Adrenal gland (tissue), 12 donors: ENCODE results near the gene SESN1. TPM values are rescaled to one million over a fixed set of nuclear protein-coding genes. Genes with fewer than 3 reads are reported as not detected.

ENCODE experiments used
- DNase-seq, 7 donors: peaks; one replicate each; pipeline ENCODE4 v3.0.0-alpha.2; 2019 to 2020
- H3K27ac ChIP-seq, 5 donors: fragments of 200-600 bp; sonication (generic) in 4 of 5; 1 replicate in 3 of 5; 2 replicates in 2 of 5; pipeline versions ENCODE4 v1.5.1 to v1.8.0; 2016 to 2020; ENCODE audit warnings: mild to moderate bottlenecking in 1 of 5
- H3K27me3 ChIP-seq: fragments of 200-600 bp; 2 replicates; pipeline ENCODE4 v1.8.0; 2021
- H3K36me3 ChIP-seq, 2 donors: fragments of 200-600 bp; replicated peaks in 1 of 2; 1 replicate in 1 of 2; 2 replicates in 1 of 2; pipeline versions ENCODE4 v1.5.1 to v1.8.0; 2018 to 2022
- H3K4me1 ChIP-seq, 2 donors: fragments of 200-600 bp; replicated peaks in 1 of 2; 1 replicate in 1 of 2; 2 replicates in 1 of 2; pipeline versions ENCODE4 v1.5.1 to v1.8.0; 2018 to 2021
- H3K4me3 ChIP-seq, 4 donors: fragments of 200-600 bp; sonication (generic) in 3 of 4; one replicate each; pipeline ENCODE4 v1.5.1; 2016 to 2018
- H3K9me3 ChIP-seq, 3 donors: fragments of 200-600 bp; sonication (generic) in 1 of 3; replicated peaks in 1 of 3; 1 replicate in 2 of 3; 2 replicates in 1 of 3; pipeline versions ENCODE4 v1.5.1 to v1.8.0; 2016 to 2021
- CTCF ChIP-seq, 6 experiments: fragments of 450-650 bp in 4 of 6; fragments of 200-600 bp in 2 of 6; sonication (generic) in 1 of 6; IDR thresholded peaks; 1 replicate in 5 of 6; 2 replicates in 1 of 6; pipeline versions ENCODE4 v1.5.1 to v1.8.0; 2016 to 2021; ENCODE audit warnings: antibody characterized with exemption in 6 of 6, mild to moderate bottlenecking in 2 of 6, moderate library complexity in 1 of 6
- POLR2A ChIP-seq, 2 donors: fragments of 450-650 bp; IDR thresholded peaks; one replicate each; pipeline ENCODE4 v1.6.1; 2017; ENCODE audit warnings: antibody characterized with exemption in 2 of 2, mild to moderate bottlenecking in 2 of 2, moderate library complexity in 1 of 2
- WGBS, 4 donors: extraction: QIAGEN DNeasy Blood & Tissue Kit in 2 of 4; methylation state at CpG; one replicate each; pipeline versions ENCODE4 v1.1.5 to v1.1.7; 2013 to 2017; 5-methylcytosine and 5-hydroxymethylcytosine counted together
- intact Hi-C, 2 donors: fragments of 100-400 bp; cut with DNase I; formaldehyde crosslinking; loops; one replicate each; pipeline versions ENCODE4 v1.14.1 to v1.15.0; 2022 to 2023
- polyA plus RNA-seq, 3 donors: library from polyadenylated mRNA; stranded (reverse); fragments of 200-250 nt in 2 of 3; fragments of 350-450 nt in 1 of 3; fragmentation: Illumina TruSeq in 1 of 3; extraction: RNeasy Lipid Tissue Mini Kit (QIAGEN cat#74804) in 1 of 3; gene quantifications; one replicate each; pipeline ENCODE4 v1.2.3, GENCODE V29; 2013 to 2014
- total RNA-seq, 9 donors: library from RNA; depleted of rRNA in 4 of 9; stranded (reverse); fragments of >200 nt in 4 of 9; fragments of 120-200 nt in 1 of 9; fragmentation: NEBNext Ultra II Directional in 1 of 9; extraction: Animal tissue kit (Norgen Biotek cat#: 25700) in 1 of 9; gene quantifications; one replicate each; pipeline versions ENCODE4 v1.1.0 to v1.2.4, GENCODE V29; 2013 to 2023
- donor health status: healthy with polysubstance abuse.
- donor health status: Bipolar disorder and iron deficiency.
- donor health status: DM: yes; HTN: yes; CAD: no.
- donor health status: DM: no; HTN: no; CAD: no.
- donor health status: DM: no; HTN: no; CAD: no.
- donor health status: DM: yes; HTN: yes; CAD: no.

SESN1 gene
- total and polyA plus RNA-seq, 12 donors: 14.2 to 72.7 (median 42.5) TPM

GRCh38 chr6:109000289-109000688 is 94.4 kb downstream of the SESN1 start:
- H3K4me1 ChIP-seq: peaks cover 29 to 59% of the 10 kb centered on the region in 2 donors
- no peak for TF ChIP-seq CTCF (IDR thresholded peaks at IDR 0.05)
- H3K9me3 ChIP-seq: no peaks in the 10 kb centered on the region
- no peaks in the 10 kb centered on the region for H3K27me3 ChIP-seq
- DNase-seq: no peak
- H3K36me3 ChIP-seq: peaks cover 0 to 38% of the 10 kb centered on the region in 2 donors
- intact Hi-C loops: loop anchor here (10.0 kb wide), 2 partner anchors 65 to 75 kb away; no protein-coding TSS in a partner anchor
- H3K4me3 ChIP-seq: no peak overlapping the region
- no peak overlapping the region for H3K27ac ChIP-seq
- WGBS, 4 donors: 57 to 74% (median 65%) methylated on average over 2 of the region's 2 CpGs

- intact Hi-C loops: no loop called here
- peaks cover 0 to 41% of the 10 kb centered on the region in 2 donors for H3K36me3 ChIP-seq
- no peak overlapping the region for H3K4me3 ChIP-seq
- DNase-seq: no peak
- no peak for TF ChIP-seq POLR2A (IDR thresholded peaks at IDR 0.05)
- peaks cover 29 to 53% of the 10 kb centered on the region in 2 donors for H3K4me1 ChIP-seq
- no peaks in the 10 kb centered on the region for H3K27me3 ChIP-seq
- H3K9me3 ChIP-seq: no peaks in the 10 kb centered on the region
- 93 to 98% (median 94%) methylated on average over 5 of the region's 5 CpGs for WGBS, 4 donors
- H3K27ac ChIP-seq: no peak overlapping the region
Observed at GRCh38 chr6:108999428-108999827, 95.2 kb downstream of the SESN1 start.

DNA sequence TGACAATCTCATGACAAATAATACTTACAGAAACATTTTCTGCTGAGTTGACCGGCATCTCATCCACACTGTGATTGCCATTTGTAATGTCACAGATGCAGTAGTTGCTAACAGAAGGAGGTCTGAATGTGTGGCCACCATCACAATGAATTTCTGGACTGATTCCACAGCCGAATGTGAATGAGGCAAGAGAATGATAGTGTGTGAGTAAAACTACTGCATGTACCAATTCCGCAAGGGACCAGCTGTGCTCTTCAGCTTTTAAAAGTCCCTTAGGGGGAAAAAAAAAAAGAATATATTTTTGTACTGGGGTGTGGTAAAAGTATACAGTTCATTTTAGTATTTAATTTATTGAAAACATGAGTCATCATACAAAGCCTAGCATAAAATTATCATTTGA is 96.2 kb downstream of the SESN1 start:
- Histone ChIP-seq H3K4me3 (no peak overlapping the region), H3K27me3 (no peaks in the 10 kb centered on the region), H3K4me1 (peaks cover 24 to 44% of the 10 kb centered on the region in 2 donors), H3K9me3 (no peaks in the 10 kb centered on the region), H3K36me3 (peaks cover 0 to 50% of the 10 kb centered on the region in 2 donors), H3K27ac (no peak overlapping the region)
- TF ChIP-seq CTCF (IDR thresholded peaks at IDR 0.05): no peak
- no peak for DNase-seq
- WGBS, 4 donors: 86 to 97% (median 93%) methylated on average over 3 of the region's 3 CpGs
- intact Hi-C loops: no loop called here

GRCh38 chr6:108996208-108996607 is 98.4 kb downstream of the SESN1 start:
- H3K27ac ChIP-seq: no peak overlapping the region
- peaks cover 0 to 73% of the 10 kb centered on the region in 2 donors for H3K36me3 ChIP-seq
- H3K4me3 ChIP-seq: no peak overlapping the region
- no peak for TF ChIP-seq CTCF (IDR thresholded peaks at IDR 0.05)
- TF ChIP-seq POLR2A (IDR thresholded peaks at IDR 0.05): no peak
- 94 to 100% (median 97%) methylated on average over 1 of the region's 1 CpG for WGBS, 4 donors
- H3K9me3 ChIP-seq: no peaks in the 10 kb centered on the region
- intact Hi-C loops: no loop called here
- H3K4me1 ChIP-seq: peaks cover 1 to 21% of the 10 kb centered on the region in 2 donors
- H3K27me3 ChIP-seq: no peaks in the 10 kb centered on the region
- no peak for DNase-seq

- DNase-seq: no peak
- peaks cover 0 to 73% of the 10 kb centered on the region in 2 donors for H3K36me3 ChIP-seq
- no peaks in the 10 kb centered on the region for H3K27me3 ChIP-seq
- no peak for TF ChIP-seq CTCF (IDR thresholded peaks at IDR 0.05)
- no peak for TF ChIP-seq POLR2A (IDR thresholded peaks at IDR 0.05)
- peaks cover 0 to 12% of the 10 kb centered on the region in 2 donors for H3K4me1 ChIP-seq
- intact Hi-C loops: no loop called here
- H3K4me3 ChIP-seq: no peak overlapping the region
- no peaks in the 10 kb centered on the region for H3K9me3 ChIP-seq
- no peak overlapping the region for H3K27ac ChIP-seq
Observed at GRCh38 chr6:108995296-108995695, 99.3 kb downstream of the SESN1 start.
